Mesothelial cell of epicardium (in vitro differentiated cells): ENCODE data around the gene NOL3. TPM values are rescaled to one million over a fixed set of nuclear protein-coding genes. Genes with fewer than 3 reads are reported as not detected.

Source experiments
- DNase-seq, 2 experiments: peaks; one replicate each; pipeline ENCODE4 v3.0.0; 2021; ENCODE audit warnings: low spot score in 2 of 2; ENCODE audit not compliant: unreplicated experiment in 2 of 2
- H3K27ac Mint-ChIP-seq: 2 replicates; pipeline ENCODE4 v1.8.0; 2021; ENCODE audit warnings: mixed read lengths
- H3K27me3 Mint-ChIP-seq: 2 replicates; pipeline ENCODE4 v1.8.0; 2021; ENCODE audit warnings: low read depth, mixed read lengths
- H3K36me3 Mint-ChIP-seq: 2 replicates; pipeline ENCODE4 v1.8.0; 2021; ENCODE audit warnings: mixed read lengths
- H3K4me1 Mint-ChIP-seq: 2 replicates; pipeline ENCODE4 v1.8.0; 2021; ENCODE audit warnings: mixed read lengths
- H3K4me3 Mint-ChIP-seq: 2 replicates; pipeline ENCODE4 v1.8.0; 2021; ENCODE audit warnings: mild to moderate bottlenecking, moderate library complexity, mixed read lengths
- H3K9me3 Mint-ChIP-seq: 2 replicates; pipeline ENCODE4 v1.8.0; 2021; ENCODE audit warnings: mixed read lengths
- total RNA-seq: library from RNA; stranded (reverse); gene quantifications from 3 replicates; pipeline ENCODE4 v1.2.1, GENCODE V29; 2021
- TF ChIP-seq, protein P1 (sequence below): fragments of 200-600 bp; sonication (generic); IDR thresholded peaks from one replicate; pipeline ENCODE4 v1.5.0; 2021; ENCODE audit warnings: antibody characterized with exemption; ENCODE audit not compliant: unreplicated experiment

The NOL3 gene
- total RNA-seq, 1 donor from 2014 or later = 15.5 TPM

DNA sequence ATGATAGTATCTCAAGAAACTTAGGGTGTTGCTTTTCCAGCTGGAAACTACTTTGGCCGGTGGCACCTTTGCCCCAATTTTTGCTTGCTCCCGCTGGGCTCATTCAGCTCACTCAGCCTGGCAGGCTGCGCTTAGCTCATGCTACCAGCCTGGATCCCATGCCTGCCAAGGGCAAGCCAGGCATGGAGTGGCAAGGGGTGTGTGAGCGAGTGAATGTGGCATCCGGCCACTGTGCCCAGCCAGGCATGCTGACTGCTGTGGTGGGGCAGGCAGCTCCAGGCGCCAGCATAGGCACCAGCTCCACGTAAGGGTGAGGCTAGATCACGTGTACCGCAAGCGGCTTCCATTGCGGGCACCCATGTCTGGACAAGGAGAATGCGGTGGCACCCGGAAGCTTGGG is 28.9 kb upstream of the NOL3 start:
- no peaks in the 10 kb centered on the region for H3K27me3 Mint-ChIP-seq
- TF ChIP-seq, protein P1, sequence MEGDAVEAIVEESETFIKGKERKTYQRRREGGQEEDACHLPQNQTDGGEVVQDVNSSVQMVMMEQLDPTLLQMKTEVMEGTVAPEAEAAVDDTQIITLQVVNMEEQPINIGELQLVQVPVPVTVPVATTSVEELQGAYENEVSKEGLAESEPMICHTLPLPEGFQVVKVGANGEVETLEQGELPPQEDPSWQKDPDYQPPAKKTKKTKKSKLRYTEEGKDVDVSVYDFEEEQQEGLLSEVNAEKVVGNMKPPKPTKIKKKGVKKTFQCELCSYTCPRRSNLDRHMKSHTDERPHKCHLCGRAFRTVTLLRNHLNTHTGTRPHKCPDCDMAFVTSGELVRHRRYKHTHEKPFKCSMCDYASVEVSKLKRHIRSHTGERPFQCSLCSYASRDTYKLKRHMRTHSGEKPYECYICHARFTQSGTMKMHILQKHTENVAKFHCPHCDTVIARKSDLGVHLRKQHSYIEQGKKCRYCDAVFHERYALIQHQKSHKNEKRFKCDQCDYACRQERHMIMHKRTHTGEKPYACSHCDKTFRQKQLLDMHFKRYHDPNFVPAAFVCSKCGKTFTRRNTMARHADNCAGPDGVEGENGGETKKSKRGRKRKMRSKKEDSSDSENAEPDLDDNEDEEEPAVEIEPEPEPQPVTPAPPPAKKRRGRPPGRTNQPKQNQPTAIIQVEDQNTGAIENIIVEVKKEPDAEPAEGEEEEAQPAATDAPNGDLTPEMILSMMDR = no peak
- H3K4me1 Mint-ChIP-seq = no peaks in the 10 kb centered on the region
- no peak overlapping the region for H3K27ac Mint-ChIP-seq
- H3K9me3 Mint-ChIP-seq = no peaks in the 10 kb centered on the region
- no peak for DNase-seq
- H3K4me3 Mint-ChIP-seq = no peak overlapping the region
- H3K36me3 Mint-ChIP-seq = peaks cover 40% of the 10 kb centered on the region

DNA sequence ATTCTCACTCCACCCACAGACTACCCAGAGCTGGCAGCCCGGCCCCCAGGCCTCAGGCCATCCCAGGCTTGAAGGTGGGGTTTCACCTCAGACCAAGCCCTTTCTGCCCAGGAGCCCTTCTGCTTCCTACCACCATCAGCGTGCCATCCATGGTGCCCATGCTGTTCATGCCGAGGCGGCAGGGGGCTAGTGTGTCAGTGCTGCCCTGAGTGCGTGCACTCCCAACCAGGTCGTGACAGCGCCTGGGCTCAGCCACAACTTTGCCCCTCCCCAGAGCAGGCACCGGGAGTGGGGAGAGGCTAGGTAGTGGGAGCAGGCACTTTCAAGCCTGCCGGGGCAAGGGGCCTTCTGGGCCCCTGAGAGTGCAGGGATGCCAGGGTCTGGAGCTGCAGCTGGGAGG is 28.0 kb upstream of the NOL3 start:
- DNase-seq = no peak
- Mint-ChIP-seq H3K4me3 (no peak overlapping the region), H3K9me3 (no peaks in the 10 kb centered on the region), H3K36me3 (peaks cover 40% of the 10 kb centered on the region), H3K27ac (no peak overlapping the region), H3K4me1 (no peaks in the 10 kb centered on the region), H3K27me3 (no peaks in the 10 kb centered on the region)
- TF ChIP-seq, protein P1 = no peak

DNA sequence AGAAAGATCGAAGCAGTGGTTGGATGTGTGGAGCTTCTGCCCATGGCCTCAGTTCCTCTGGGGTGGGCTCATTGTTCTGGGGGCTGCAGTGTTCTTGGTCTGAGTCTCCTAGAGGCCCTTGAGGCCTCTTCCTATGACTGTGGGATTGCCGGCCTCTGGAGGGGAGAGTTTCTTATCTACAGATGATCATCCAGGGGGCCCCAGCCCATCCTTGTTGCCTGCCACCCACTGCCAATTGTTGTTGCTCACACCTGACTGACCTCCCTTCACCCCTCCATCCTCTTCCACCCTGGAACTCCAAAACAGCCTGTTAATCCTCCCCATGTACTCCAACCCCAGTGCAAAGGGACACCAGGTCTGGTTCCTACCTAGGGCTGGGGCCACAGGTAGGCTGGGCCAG is 25.4 kb upstream of the NOL3 start:
- no peaks in the 10 kb centered on the region for H3K9me3 Mint-ChIP-seq
- H3K27ac Mint-ChIP-seq = no peak overlapping the region
- DNase-seq = no peak
- peaks cover 5% of the 10 kb centered on the region for H3K27me3 Mint-ChIP-seq
- TF ChIP-seq, protein P1 = no peak
- no peak overlapping the region for H3K4me3 Mint-ChIP-seq
- peaks cover 43% of the 10 kb centered on the region for H3K36me3 Mint-ChIP-seq
- no peaks in the 10 kb centered on the region for H3K4me1 Mint-ChIP-seq

DNA sequence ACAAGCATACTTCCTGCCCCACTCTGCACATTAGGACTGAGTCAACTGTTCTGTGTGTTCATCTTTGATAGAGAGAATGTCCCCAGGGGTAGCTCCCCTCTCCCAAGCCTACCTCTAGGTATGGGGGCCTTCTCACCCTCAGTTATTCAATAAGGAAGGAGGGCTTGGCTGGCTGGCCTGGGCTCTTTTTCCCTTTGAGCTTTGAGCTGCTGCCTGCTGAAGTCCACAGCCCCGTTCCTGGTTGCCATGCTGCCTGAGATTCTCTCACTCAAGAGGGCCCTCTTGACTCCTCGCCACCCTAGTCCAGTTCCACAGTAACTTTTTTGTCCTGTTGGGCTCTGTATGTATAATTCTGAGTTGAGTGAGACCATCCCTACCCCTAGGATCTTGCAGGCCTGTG is 24.6 kb upstream of the NOL3 start:
- TF ChIP-seq, protein P1 = no peak
- Mint-ChIP-seq H3K27ac (no peak overlapping the region), H3K4me3 (no peak overlapping the region), H3K9me3 (no peaks in the 10 kb centered on the region), H3K36me3 (peaks cover 36% of the 10 kb centered on the region), H3K4me1 (no peaks in the 10 kb centered on the region), H3K27me3 (peaks cover 5% of the 10 kb centered on the region)
- DNase-seq = no peak

DNA sequence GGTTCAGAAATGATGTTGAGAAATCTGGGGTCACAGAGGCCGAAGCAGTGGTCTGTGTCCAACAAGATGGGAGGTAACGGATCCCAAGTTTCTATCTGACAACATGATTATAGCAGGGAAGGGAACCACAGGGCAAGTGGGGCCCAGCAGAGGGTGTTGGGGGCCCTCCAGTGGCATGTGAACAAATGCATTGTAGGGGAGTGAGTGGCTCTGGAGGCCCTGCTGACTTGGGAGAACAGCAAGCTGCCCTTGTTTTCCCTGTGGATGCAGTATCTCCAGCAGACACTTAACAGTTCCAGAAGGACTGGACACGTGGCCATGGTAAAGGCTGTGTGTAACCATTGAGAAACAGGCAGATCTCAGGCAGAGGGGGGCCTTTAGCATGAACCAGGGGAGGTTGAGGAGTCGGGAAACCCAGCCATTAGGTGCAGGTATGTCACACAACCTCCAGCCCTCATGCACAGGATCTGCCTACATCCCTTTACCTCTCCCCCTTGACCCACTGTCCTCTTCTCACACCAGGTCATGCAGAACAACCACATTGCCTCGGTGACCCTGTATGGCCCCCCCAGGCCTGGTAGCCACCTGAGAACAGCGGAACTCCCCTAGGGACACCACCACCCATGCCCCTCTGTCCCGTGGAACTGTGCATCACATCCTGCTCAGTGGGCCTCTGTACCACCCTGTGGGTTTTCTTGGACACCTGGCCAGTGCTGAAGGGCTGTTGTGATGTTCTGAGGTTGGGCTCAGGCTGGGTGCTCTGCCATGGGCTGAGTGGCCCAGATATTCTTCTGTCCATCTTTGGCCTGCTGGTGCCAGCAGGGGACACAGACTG is 23.6 kb upstream of the NOL3 start:
- TF ChIP-seq, protein P1 = no peak
- H3K36me3 Mint-ChIP-seq = peaks cover 31% of the 10 kb centered on the region
- H3K27me3 Mint-ChIP-seq = peaks cover 11% of the 10 kb centered on the region
- DNase-seq = no peak
- no peaks in the 10 kb centered on the region for H3K9me3 Mint-ChIP-seq
- H3K4me1 Mint-ChIP-seq = peaks cover 5% of the 10 kb centered on the region
- no peak overlapping the region for H3K4me3 Mint-ChIP-seq
- no peak overlapping the region for H3K27ac Mint-ChIP-seq
